ENCODE measurements around the gene NCR1.
"Not testable (repeated sequence)": the region's sequence is repeated elsewhere in the genome, so short reads cannot be mapped to it uniquely, and the experiment has no call there.

Gene NCR1

DNA sequence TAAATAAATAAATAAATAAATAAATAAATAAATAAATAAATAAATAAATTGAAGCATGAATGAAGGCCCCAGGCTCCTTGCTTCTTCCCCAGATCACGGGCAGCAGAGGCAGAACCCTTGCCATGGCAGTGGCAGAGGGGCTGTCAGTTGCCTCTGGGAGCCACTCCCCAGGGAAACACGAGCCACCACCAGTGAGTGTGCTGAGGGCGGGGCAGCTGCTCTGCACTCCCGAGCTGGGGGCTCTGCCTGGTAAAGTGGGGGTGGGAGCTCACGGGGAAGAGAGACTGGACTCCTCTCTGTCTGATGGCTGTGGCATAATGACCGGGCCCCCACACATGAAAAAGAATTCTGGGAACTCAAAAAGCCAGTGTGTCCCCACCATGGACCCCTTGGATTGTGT lies 24.1 kb upstream of the NCR1 start:
- DNase-seq (ENCODE audit: low read depth, low spot score): no peak
- no peak overlapping the region for H3K4me3 ChIP-seq (ENCODE audit: low read depth, low read length)
- TF ChIP-seq, protein P1, sequence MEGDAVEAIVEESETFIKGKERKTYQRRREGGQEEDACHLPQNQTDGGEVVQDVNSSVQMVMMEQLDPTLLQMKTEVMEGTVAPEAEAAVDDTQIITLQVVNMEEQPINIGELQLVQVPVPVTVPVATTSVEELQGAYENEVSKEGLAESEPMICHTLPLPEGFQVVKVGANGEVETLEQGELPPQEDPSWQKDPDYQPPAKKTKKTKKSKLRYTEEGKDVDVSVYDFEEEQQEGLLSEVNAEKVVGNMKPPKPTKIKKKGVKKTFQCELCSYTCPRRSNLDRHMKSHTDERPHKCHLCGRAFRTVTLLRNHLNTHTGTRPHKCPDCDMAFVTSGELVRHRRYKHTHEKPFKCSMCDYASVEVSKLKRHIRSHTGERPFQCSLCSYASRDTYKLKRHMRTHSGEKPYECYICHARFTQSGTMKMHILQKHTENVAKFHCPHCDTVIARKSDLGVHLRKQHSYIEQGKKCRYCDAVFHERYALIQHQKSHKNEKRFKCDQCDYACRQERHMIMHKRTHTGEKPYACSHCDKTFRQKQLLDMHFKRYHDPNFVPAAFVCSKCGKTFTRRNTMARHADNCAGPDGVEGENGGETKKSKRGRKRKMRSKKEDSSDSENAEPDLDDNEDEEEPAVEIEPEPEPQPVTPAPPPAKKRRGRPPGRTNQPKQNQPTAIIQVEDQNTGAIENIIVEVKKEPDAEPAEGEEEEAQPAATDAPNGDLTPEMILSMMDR (IDR thresholded peaks at IDR 0.05; ENCODE audit: low read depth, low read length): no peak
- in situ Hi-C loops (cut with HindIII; ENCODE audit: low sequenced_read_pairs): no loop called here

DNA sequence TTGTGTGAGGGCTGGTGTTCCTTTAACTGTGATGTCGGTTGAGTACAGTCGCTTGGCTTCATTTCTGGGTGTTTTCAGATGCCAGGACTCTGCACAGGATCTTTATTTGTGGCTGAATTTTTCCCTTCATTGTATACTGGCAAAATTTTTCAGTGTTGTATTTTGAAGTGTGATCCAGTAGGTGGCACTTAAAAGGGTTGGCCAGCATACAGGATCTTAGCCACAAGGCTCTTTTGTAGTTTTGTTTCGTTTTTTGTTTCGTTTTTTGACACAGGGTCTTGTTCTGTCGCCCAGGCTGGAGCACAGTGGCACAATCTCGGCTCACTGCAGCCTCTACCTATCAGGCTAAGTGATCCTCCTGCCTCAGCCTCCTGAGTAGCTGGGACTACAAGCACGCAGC lies 23.2 kb upstream of the NCR1 start:
- no peak overlapping the region for H3K4me3 ChIP-seq (ENCODE audit: low read depth, low read length)
- in situ Hi-C loops (cut with HindIII; ENCODE audit: low sequenced_read_pairs): no loop called here
- no peak for DNase-seq (ENCODE audit: low read depth, low spot score)
- TF ChIP-seq, protein P1 (IDR thresholded peaks at IDR 0.05; ENCODE audit: low read depth, low read length): no peak

DNA sequence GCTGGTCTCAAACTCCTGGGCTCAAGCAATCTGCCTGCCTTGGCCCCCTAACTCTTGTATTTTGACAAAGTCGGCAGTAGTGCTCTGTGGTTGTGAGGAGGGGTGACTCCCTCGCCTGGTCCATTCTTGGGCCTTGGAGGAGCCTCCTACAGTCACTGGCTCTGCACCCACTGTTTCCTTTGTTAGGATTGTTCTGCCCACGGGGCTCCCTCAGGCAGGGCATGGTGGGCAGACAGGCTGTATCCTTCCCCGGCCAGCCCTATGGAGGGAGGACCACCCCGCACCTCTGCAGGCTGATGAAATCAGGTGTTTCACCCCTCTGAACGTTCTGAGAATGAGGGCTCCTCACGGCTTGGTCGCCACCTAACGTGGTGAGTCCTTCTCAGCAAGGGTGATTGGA lies 22.7 kb upstream of the NCR1 start:
- TF ChIP-seq, protein P1 (IDR thresholded peaks at IDR 0.05; ENCODE audit: low read depth, low read length): no peak
- no peak overlapping the region for H3K4me3 ChIP-seq (ENCODE audit: low read depth, low read length)
- no peak for DNase-seq (ENCODE audit: low read depth, low spot score)
- in situ Hi-C loops (cut with HindIII; ENCODE audit: low sequenced_read_pairs): no loop called here

DNA sequence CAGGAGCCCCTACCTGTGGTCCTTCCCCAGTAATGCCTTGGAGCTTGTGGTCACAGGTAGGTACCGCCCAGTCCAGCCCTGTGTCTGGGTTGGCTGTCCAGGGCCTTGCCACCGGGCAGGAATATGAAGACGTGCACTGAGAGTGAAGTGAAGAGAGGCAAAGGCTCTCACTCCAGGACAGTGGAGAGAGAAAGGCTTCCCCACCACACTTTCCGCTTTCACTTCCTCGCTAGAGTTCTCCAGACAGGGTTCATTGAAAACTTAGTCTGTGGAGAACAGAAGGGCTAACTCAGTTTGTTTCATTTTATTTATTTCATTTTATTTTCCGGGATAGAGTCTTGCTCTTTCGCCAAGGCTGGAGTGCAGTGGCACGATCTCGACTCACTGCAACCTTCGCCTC lies 17.7 kb upstream of the NCR1 start:
- TF ChIP-seq, protein P1 (IDR thresholded peaks at IDR 0.05; ENCODE audit: low read depth, low read length): no peak
- no peak for DNase-seq (ENCODE audit: low read depth, low spot score)
- no peak overlapping the region for H3K4me3 ChIP-seq (ENCODE audit: low read depth, low read length)
- in situ Hi-C loops (cut with HindIII; ENCODE audit: low sequenced_read_pairs): no loop called here

DNA sequence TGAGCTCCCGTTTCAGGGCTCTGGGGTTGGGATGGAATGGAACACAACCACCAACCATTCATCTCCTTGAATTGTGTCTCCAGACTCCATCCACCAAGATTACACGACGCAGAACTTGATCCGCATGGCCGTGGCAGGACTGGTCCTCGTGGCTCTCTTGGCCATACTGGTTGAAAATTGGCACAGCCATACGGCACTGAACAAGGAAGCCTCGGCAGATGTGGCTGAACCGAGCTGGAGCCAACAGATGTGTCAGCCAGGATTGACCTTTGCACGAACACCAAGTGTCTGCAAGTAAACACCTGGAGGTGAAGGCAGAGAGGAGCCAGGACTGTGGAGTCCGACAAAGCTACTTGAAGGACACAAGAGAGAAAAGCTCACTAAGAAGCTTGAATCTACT lies 16.4 kb upstream of the NCR1 start:
- no peak for DNase-seq (ENCODE audit: low read depth, low spot score)
- TF ChIP-seq, protein P1 (IDR thresholded peaks at IDR 0.05; ENCODE audit: low read depth, low read length): no peak
- in situ Hi-C loops (cut with HindIII; ENCODE audit: low sequenced_read_pairs): no loop called here
- H3K4me3 ChIP-seq (ENCODE audit: low read depth, low read length): no peak overlapping the region

DNA sequence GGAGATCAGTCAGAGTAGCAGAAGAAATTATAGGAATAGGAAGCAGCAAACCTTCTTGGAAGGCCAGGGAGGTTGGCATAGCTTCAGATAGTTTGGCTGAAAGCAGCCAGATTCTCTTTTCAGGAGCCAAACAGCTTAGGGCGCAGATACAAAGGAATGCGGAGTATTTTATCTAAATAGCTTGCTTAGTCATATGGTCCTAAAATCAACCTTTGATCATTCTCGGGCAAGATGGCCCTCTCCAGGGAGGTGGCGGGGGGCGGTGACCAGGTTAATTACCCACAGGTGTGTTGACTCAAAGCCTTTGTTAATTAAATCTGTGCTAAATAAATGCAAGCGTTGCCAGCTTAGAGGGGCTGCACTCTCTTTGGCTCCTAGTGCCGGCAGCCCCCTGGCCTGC lies 12.5 kb upstream of the NCR1 start:
- in situ Hi-C loops (cut with HindIII; ENCODE audit: low sequenced_read_pairs): no loop called here
- DNase-seq (ENCODE audit: low read depth, low spot score): no peak
- H3K4me3 ChIP-seq (ENCODE audit: low read depth, low read length): no peak overlapping the region
- TF ChIP-seq, protein P1 (IDR thresholded peaks at IDR 0.05; ENCODE audit: low read depth, low read length): no peak

DNA sequence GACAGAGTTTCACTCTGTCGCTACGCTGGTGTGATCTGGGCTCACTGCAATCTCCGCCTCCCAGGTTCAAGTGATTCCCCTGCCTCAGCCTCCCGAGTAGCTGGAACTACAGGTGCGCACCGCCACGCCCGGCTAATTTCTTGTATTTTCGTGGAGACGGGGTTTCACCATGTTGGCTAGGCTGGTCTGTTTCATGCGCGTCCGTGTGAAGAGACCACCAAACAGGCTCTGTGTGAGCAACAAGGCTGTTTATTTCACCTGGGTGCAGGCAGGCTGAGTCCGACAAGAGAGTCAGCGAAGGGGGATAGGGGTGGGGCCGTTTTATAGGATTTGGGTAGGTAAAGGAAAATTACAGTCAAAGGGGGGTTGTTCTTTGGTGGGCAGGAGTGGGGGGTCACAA lies 11.8 kb upstream of the NCR1 start:
- in situ Hi-C loops (cut with HindIII; ENCODE audit: low sequenced_read_pairs); DNase-seq (ENCODE audit: low read depth, low spot score); H3K4me3 ChIP-seq (ENCODE audit: low read depth, low read length): not testable (repeated sequence)

All from astrocyte of the spinal cord (primary cell).